Small intestine (tissue), 7 donors: Measurements from ENCODE around the gene MAP2K7. TPM values are rescaled to one million over a fixed set of nuclear protein-coding genes. Genes with fewer than 3 reads are reported as not detected.

Experiments used
- DNase-seq, 2 donors: peaks; one replicate each; pipeline versions ENCODE4 v3.0.0 to v3.0.0-alpha.2; 2013
- FAIRE-seq: peaks from 2 replicates; lab custom pipeline; 2012; peaks lifted over from hg19 to GRCh38; lab: Jason Lieb, UNC
- H3K27ac ChIP-seq, 3 donors: one replicate each; pipeline ENCODE4 v1.5.1; 2013; ENCODE audit warnings: low read length in 2 of 3, mild to moderate bottlenecking in 2 of 3, control low read depth in 1 of 3, inconsistent platforms in 1 of 3, low read depth in 1 of 3, moderate library complexity in 1 of 3
- H3K27me3 ChIP-seq, 3 donors: one replicate each; pipeline ENCODE4 v1.6.1; 2013; ENCODE audit warnings: low read length in 3 of 3, inconsistent platforms in 1 of 3; ENCODE audit not compliant: control insufficient read depth in 3 of 3, insufficient read depth in 3 of 3
- H3K36me3 ChIP-seq, 3 donors: one replicate each; pipeline ENCODE4 v1.6.1; 2013; ENCODE audit warnings: low read length in 3 of 3, inconsistent platforms in 1 of 3, low read depth in 1 of 3, mild to moderate bottlenecking in 1 of 3, moderate library complexity in 1 of 3; ENCODE audit not compliant: control insufficient read depth in 3 of 3, insufficient read depth in 2 of 3
- H3K4me1 ChIP-seq, 3 donors: one replicate each; pipeline ENCODE4 v1.6.1; 2013; ENCODE audit warnings: low read length in 2 of 3, inconsistent platforms in 1 of 3, low read depth in 1 of 3, mild to moderate bottlenecking in 1 of 3, moderate library complexity in 1 of 3; ENCODE audit not compliant: control insufficient read depth in 3 of 3, insufficient read depth in 2 of 3
- H3K4me3 ChIP-seq, 3 donors: one replicate each; pipeline ENCODE4 v1.5.1; 2013; ENCODE audit warnings: low read length in 3 of 3, control low read depth in 1 of 3, inconsistent platforms in 1 of 3, low read depth in 1 of 3, mild to moderate bottlenecking in 1 of 3, moderate library complexity in 1 of 3
- H3K9me3 ChIP-seq, 2 donors: one replicate each; pipeline ENCODE4 v1.6.1; 2013; ENCODE audit warnings: low read depth in 1 of 2, low read length in 1 of 2; ENCODE audit not compliant: control insufficient read depth in 2 of 2, insufficient read depth in 1 of 2
- WGBS, 3 donors: extraction: QIAGEN DNeasy Blood & Tissue Kit; methylation state at CpG; one replicate each; pipeline ENCODE4 v1.1.7; 2013; 5-methylcytosine and 5-hydroxymethylcytosine counted together
- polyA plus RNA-seq, 4 donors: library from polyadenylated mRNA; stranded (reverse) in 3 of 4; unstranded in 1 of 4; fragments of 200-250 nt in 3 of 4; fragments of 120-200 nt in 1 of 4; gene quantifications; one replicate each; pipeline versions ENCODE4 v1.2.1 to v1.2.3, GENCODE V29; 2013
- donor health status: healthy with polysubstance abuse.
- donor health status: control.
- donor health status: control.
- donor health status: Bipolar disorder and iron deficiency.
- donor health status: healthy.

The MAP2K7 gene
- polyA plus RNA-seq, 4 donors: 17.3 to 27.5 (median 21.6) TPM

DNA sequence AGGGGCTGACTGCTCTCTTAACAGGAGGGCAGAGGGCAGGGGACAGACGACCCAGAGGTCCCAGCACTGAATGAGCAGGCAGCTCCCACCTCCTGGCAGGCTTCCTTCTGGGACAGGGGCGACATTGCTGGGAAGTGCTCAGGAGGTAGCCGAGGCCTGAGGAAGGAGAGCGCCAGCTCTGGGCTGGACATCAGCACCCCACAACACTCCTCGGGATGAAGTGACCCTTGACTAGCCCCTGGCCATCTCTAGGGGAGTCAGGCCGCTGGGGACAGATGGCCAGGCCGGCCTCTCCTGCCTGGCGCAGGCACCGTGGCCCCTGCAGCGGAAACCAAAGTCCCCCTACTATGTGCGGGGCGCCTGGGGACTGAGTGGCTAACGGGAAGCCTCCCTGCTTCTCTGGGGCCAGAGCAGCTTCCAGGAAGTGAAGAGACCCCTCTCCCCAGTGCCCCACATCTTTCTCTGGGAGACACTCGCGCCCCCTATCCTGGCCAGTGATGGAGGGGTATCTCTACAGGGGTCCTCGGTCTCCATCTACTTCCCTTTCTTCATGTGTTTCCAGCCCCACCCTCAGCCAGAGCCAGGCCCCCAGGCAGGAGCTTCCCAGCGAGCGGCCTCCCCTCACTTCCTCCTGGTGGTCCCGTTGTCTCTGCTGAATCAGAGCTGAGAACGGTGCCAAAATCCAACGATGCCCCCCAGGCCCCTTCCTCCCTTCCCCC is 39.5 kb upstream of the MAP2K7 start:
- Histone ChIP-seq H3K4me3 (no peak overlapping the region), H3K27me3 (peaks cover 10 to 74% (median 14%) of the 10 kb centered on the region in 3 donors), H3K36me3 (peaks cover 0 to 12% (median 0%) of the 10 kb centered on the region in 3 donors), H3K27ac (no peak overlapping the region), H3K4me1 (peaks cover 3 to 23% (median 8%) of the 10 kb centered on the region in 3 donors), H3K9me3 (no peaks in the 10 kb centered on the region)
- WGBS, 3 donors: 69 to 74% (median 72%) methylated on average over 19 to 21 of the region's 21 CpGs
- DNase-seq (no peak), FAIRE-seq (no peak)

DNA sequence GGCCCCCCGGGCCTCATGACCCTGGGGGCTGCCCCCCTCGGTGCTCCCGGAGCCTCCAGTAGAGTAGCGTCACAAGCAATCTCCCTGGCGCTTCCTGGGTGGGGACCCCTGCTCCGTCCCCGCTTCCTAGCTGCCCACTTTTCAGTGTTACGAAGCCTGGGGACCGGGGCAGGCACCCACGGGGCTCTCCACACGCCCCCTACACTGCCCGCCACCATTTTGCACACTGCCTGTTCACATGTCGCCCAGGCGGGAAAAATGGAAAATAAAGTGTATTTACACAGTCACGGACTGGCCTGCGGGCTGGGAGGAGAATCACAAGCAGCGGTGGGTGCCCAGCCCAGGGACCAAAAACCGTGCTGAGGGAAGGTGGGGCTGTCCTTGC is 39.0 kb upstream of the MAP2K7 start:
- Histone ChIP-seq H3K27me3 (peaks cover 10 to 73% (median 14%) of the 10 kb centered on the region in 3 donors), H3K27ac (no peak overlapping the region), H3K9me3 (no peaks in the 10 kb centered on the region), H3K4me1 (peaks cover 3 to 23% (median 8%) of the 10 kb centered on the region in 3 donors), H3K36me3 (peaks cover 0 to 7% (median 0%) of the 10 kb centered on the region in 3 donors), H3K4me3 (no peak overlapping the region)
- FAIRE-seq (no peak), DNase-seq (no peak)
- 25 to 61% (median 45%) methylated on average over 14 to 18 of the region's 18 CpGs for WGBS, 3 donors

DNA sequence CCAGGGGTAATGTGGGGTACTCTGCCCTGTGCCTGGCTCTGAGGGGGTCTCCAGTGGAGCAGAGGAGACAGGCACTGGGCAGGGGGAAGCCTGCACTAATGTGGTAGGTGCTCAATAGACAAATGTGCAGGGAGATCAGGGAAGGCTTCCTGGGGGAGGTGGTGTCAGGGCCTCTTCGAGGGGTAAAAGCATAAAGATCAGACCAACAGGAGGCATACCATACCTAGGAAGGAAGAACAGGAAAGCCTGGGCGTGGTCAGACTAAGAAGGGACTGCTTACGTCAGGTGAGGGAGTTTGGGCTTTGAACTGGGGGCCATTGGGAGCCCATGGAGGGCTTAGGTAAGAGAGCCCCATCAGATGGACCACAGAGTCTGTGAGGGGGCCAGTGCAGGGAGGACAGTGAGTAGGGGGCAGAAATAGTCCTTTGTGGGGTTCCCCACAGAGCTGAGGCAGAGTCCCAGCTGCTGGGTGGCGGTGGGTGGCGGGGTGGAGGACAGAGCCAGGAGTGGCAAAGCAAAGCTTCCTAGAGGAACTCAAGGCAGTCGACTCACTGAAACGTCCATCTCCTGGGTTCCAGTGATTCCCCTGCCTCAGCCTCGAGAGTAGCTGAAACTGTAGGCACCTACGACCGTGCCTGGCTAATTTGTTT is 38.3 kb upstream of the MAP2K7 start:
- H3K27me3 ChIP-seq: peaks cover 10 to 66% (median 14%) of the 10 kb centered on the region in 3 donors
- H3K36me3 ChIP-seq: peaks cover 0 to 3% (median 0%) of the 10 kb centered on the region in 3 donors
- H3K9me3 ChIP-seq: no peaks in the 10 kb centered on the region
- FAIRE-seq (no peak), DNase-seq (no peak)
- no peak overlapping the region for H3K4me3 ChIP-seq
- H3K27ac ChIP-seq: no peak overlapping the region
- peaks cover 3 to 23% (median 8%) of the 10 kb centered on the region in 3 donors for H3K4me1 ChIP-seq
- WGBS, 3 donors: 11 to 40% (median 21%) methylated on average over 10 of the region's 10 CpGs

DNA sequence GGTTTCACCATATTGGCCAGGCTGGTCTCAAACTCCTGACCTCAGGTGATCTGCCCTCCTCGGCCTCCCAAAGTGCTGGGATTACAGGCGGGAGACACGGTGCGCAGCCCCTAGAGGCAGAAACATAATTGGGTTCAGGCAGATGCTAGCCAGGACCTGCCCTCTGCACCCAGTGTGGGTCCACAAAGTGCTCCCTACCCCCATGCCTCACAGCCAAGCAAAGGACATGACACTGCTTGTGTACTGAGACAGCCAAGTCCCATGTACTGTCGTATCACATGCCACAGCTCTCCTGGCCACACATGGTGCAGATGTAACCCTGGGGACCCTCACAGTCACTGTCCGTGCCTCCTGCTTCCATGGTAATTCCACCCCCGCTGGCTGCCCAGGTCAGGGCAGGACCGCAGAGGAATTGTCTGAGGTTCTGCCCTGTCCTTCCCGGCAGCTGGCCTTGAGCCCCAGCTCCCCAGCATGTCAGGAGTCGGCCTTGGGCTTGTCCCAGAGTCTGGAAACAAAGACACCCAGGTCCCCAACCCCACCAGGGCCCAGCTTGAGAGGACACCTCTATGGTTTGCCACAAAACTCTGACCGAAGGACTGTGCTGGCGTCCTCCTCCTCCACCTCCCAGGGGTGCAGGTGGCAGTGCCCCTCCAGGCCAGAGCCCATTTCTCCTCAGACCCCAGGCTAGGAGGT is 37.1 kb upstream of the MAP2K7 start:
- Histone ChIP-seq H3K4me1 (peaks cover 3 to 22% (median 5%) of the 10 kb centered on the region in 3 donors), H3K27ac (no peak overlapping the region), H3K36me3 (peaks cover 0 to 3% (median 0%) of the 10 kb centered on the region in 3 donors), H3K27me3 (peaks cover 10 to 55% (median 11%) of the 10 kb centered on the region in 3 donors), H3K9me3 (peaks cover 0 to 2% of the 10 kb centered on the region in 2 donors), H3K4me3 (no peak overlapping the region)
- DNase-seq: no peak
- 59 to 72% (median 62%) methylated on average over 12 of the region's 12 CpGs for WGBS, 3 donors
- no peak for FAIRE-seq

DNA sequence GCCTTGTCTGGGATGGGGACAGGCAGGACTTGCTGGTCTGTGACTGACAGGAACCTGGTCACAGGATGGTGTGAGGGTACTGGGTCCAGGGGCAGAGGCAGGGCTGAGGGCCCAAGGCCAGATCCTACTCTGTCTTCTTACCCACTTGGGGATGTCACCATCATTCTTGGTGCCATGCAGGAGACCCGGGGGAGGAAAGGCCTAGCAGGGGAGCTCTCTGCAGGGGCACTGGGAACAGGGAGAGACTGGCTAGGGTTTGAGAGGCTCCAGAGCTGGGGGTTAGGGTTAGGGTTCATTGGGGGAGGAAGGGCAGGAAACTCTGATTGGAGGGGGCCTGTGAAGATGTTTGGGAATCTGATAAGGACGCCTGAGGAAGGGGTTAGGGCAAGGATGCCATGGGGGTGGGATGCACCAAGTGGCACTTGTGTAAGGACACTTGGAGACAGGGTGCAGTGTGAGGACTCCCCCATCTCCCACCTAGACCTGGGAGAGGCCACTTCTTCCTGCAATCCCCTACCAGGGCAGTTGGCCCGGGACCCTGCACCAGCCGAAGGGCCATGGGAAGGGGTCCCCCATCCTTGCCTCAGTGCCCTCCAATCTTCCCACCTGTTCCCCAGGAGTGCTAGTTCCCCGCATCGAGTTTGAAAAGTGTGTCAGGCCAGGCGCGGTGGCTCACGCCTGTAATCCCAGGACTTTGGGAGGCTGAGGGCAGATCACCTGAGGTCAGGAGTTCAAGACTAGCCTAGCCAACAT is 36.4 kb upstream of the MAP2K7 start:
- FAIRE-seq: no peak
- no peak for DNase-seq

DNA sequence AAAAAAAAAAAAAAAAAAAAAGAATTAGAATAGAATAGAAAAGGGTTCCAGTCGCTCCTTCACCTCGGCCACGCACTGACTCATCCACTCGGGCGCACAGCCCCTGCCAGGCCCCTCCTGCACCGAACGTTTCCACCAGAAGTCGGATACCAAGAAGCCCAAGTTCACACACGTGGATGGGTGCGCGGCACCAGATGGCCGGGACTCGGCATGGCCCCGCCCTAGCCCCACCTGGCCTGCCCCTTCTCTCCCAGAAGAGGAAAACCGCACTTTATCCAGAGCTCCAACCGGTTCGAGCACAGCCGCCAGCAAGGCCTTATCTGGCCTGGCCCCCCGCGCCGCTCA is 35.4 kb upstream of the MAP2K7 start:
- peak in 1 of 2 donors; percentile 32 for DNase-seq

More for the DNA sequence above, 36.4 kb upstream of the MAP2K7 start:
- Histone ChIP-seq H3K36me3 (peaks cover 0 to 3% (median 0%) of the 10 kb centered on the region in 3 donors), H3K27me3 (peaks cover 7 to 52% (median 7%) of the 10 kb centered on the region in 3 donors), H3K27ac (no peak overlapping the region), H3K4me1 (peaks cover 0 to 18% (median 3%) of the 10 kb centered on the region in 3 donors), H3K4me3 (no peak overlapping the region), H3K9me3 (peaks cover 0 to 2% of the 10 kb centered on the region in 2 donors)
- WGBS, 3 donors: 80 to 88% (median 82%) methylated on average over 9 of the region's 9 CpGs

DNA sequence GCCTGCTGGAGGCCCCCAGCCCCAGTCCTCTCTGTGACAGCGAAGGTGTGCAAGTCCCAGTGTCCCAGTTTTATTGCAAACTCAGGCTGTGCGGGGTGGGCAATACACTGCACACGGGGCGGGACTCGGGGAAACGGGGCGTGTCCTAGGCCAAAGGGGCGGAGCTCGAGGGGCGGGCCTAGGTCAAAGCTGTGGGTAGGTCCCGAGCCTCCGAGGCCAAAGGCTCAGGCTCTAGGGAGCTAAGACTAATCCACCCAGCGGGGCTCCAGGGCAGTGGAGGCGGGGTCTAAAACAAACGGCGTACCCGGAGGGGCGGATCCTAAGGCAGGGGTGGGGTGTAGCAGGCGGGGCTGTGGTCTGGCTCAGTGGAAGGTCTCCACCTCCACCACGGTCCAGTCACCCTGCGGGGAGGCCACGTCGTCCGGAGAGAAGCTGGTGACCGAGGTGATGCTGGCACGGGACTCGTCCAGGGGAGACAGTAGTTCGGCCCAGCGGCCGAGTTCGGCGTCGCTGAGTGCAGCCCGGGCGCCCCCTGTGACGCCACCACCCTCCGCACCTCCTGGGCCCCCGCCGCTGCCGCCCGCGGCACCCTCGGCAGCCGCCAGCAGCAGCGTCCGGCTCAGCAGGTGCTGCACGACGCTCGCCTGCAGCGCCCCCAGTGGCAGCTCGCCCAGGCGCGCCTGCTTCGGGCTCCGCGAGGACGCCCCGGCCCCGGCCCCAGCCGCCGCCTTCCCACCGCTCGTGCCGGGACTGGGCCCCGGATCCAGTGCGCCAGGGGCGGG is 34.8 kb upstream of the MAP2K7 start:
- DNase-seq: peak; percentile 78 to 95
- Histone ChIP-seq H3K27ac (peak overlapping the region in 2 of 3 donors; percentile 84 to 86), H3K4me1 (peaks cover 0 to 17% (median 3%) of the 10 kb centered on the region in 3 donors), H3K4me3 (peak overlapping the region; percentile 21 to 39 (median 34)), H3K27me3 (peaks cover 6 to 59% (median 12%) of the 10 kb centered on the region in 3 donors), H3K36me3 (peaks cover 0 to 1% (median 0%) of the 10 kb centered on the region in 3 donors), H3K9me3 (peaks cover 0 to 2% of the 10 kb centered on the region in 2 donors)
- WGBS, 3 donors: 0 to 2% (median 1%) methylated on average over 31 to 67 of the region's 67 CpGs
- FAIRE-seq: no peak

More for the DNA sequence above, 35.4 kb upstream of the MAP2K7 start:
- Histone ChIP-seq H3K9me3 (peaks cover 0 to 2% of the 10 kb centered on the region in 2 donors), H3K27me3 (peaks cover 7 to 59% (median 12%) of the 10 kb centered on the region in 3 donors), H3K36me3 (peaks cover 0 to 3% (median 0%) of the 10 kb centered on the region in 3 donors), H3K27ac (peak overlapping the region in 1 of 3 donors; percentile 84), H3K4me1 (peaks cover 0 to 17% (median 3%) of the 10 kb centered on the region in 3 donors), H3K4me3 (peak overlapping the region in 2 of 3 donors; percentile 34 to 39)
- 5 to 17% (median 9%) methylated on average over 19 to 21 of the region's 21 CpGs for WGBS, 3 donors
- no peak for FAIRE-seq
